ENCODE data around the gene SCGB1C1. TPM values are rescaled to one million over a fixed set of nuclear protein-coding genes. Genes with fewer than 3 reads are reported as not detected.

Gene SCGB1C1
- total and polyA plus RNA-seq, 4 donors, result not detected

DNA sequence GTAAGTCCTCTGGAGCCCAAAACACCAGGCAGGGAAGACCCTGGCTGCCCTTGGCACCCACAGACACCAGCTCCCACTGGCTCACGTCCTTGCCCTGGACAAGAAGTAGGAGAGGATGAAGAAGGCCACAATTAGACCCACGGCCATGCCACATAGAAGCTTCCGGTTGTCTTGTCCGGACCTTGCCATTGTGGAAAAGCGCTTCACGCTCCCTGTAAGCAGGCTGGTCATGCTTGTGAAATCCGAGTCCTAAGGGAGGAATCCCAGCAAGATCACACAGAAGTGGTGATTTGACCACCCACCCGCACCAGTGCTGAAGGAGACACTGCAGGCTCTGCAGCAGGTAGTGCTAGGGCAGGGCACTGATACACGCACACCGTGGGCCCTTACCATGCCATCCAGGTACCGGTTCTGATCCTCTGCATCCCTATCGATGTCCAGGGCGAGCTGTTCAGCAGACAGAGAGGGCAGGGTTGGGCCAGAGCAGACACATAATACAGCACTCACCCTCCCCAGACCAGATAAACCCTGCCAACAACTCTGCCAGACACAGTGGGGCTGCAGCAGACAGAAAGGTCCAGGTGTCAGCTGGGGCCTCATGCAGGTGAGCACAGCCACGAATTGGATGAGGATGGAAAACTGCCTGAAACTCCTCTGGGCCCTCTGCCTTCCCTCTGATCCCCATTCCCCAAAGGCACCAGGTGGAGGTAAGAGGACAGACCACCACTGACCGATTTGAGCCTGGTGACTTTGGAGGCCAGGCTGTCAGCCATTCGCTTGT, 12.5 kb downstream of the SCGB1C1 start:
- no peak overlapping the region for H3K27ac ChIP-seq (ENCODE audit: low read depth, low read length)
- no peak overlapping the region for H3K4me3 ChIP-seq (ENCODE audit: low read depth, low read length)
- 95% methylated on average over 15 of the region's 16 CpGs for WGBS (ENCODE audit: insufficient coverage)
- no peaks in the 10 kb centered on the region for H3K27me3 ChIP-seq (ENCODE audit: control insufficient read depth, insufficient read depth, low read length)
- H3K9me3 ChIP-seq (ENCODE audit: control insufficient read depth, insufficient read depth, low read length), result no peaks in the 10 kb centered on the region
- peaks cover 41% of the 10 kb centered on the region for H3K4me1 ChIP-seq (ENCODE audit: control insufficient read depth, insufficient read depth, low read length)
- DNase-seq (ENCODE audit: low read depth in 4 of 6, low spot score in 6 of 6), result no peak
- H3K36me3 ChIP-seq (ENCODE audit: control insufficient read depth, insufficient read depth, low read length), result peaks cover 57% of the 10 kb centered on the region

GRCh38 chr11:206002-206384, 13.1 kb downstream of the SCGB1C1 start:
- Histone ChIP-seq H3K27ac (ENCODE audit: low read depth, low read length) (no peak overlapping the region), H3K36me3 (ENCODE audit: control insufficient read depth, insufficient read depth, low read length) (peaks cover 57% of the 10 kb centered on the region), H3K4me3 (ENCODE audit: low read depth, low read length) (peak overlapping the region; percentile 98), H3K4me1 (ENCODE audit: control insufficient read depth, insufficient read depth, low read length) (peaks cover 45% of the 10 kb centered on the region), H3K27me3 (ENCODE audit: control insufficient read depth, insufficient read depth, low read length) (no peaks in the 10 kb centered on the region), H3K9me3 (ENCODE audit: control insufficient read depth, insufficient read depth, low read length) (no peaks in the 10 kb centered on the region)
- WGBS (ENCODE audit: insufficient coverage), result 87% methylated on average over 3 of the region's 7 CpGs
- DNase-seq (ENCODE audit: low read depth in 4 of 6, low spot score in 6 of 6), result no peak

DNA sequence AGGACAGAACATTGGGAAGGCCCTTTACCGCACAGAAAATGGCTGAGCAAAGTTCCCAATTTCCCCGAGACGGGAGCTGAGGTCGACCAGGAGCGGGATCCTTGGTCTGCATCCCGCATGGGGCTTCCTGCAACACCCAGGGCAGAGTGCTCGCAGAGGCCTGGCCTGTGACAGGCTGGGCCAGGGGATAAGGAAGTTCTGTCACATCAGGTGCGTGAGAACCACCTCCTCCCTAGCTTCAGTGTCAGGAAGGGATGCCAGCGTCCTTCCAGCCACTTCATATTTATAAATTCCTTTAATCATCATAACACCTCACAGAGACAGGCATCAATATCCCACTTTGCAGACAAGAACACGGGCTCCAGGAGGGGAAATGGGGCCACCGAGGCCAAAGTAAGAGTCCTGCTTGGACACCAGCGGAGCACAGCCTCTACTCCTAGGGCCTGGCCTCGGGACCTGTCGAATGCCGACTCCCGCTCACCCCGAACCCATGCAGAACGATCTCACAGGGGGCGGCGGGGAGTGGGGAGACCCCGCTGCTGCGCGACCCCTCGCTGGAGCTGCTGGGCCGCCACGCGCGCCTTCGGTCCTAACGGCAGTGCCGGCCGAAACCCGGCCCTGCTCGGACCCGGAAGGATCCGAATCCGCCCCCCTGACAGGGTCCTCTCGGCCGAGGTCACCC, 13.8 kb downstream of the SCGB1C1 start:
- Histone ChIP-seq H3K9me3 (ENCODE audit: control insufficient read depth, insufficient read depth, low read length) (no peaks in the 10 kb centered on the region), H3K4me1 (ENCODE audit: control insufficient read depth, insufficient read depth, low read length) (peaks cover 45% of the 10 kb centered on the region), H3K27ac (ENCODE audit: low read depth, low read length) (peak overlapping the region; percentile 100), H3K36me3 (ENCODE audit: control insufficient read depth, insufficient read depth, low read length) (peaks cover 61% of the 10 kb centered on the region), H3K4me3 (ENCODE audit: low read depth, low read length) (peak overlapping the region; percentile 98), H3K27me3 (ENCODE audit: control insufficient read depth, insufficient read depth, low read length) (no peaks in the 10 kb centered on the region)
- 10% methylated on average over 39 of the region's 39 CpGs for WGBS (ENCODE audit: insufficient coverage)
- peak in 1 of 6 donors; percentile 32 for DNase-seq (ENCODE audit: low read depth in 4 of 6, low spot score in 6 of 6)

DNA sequence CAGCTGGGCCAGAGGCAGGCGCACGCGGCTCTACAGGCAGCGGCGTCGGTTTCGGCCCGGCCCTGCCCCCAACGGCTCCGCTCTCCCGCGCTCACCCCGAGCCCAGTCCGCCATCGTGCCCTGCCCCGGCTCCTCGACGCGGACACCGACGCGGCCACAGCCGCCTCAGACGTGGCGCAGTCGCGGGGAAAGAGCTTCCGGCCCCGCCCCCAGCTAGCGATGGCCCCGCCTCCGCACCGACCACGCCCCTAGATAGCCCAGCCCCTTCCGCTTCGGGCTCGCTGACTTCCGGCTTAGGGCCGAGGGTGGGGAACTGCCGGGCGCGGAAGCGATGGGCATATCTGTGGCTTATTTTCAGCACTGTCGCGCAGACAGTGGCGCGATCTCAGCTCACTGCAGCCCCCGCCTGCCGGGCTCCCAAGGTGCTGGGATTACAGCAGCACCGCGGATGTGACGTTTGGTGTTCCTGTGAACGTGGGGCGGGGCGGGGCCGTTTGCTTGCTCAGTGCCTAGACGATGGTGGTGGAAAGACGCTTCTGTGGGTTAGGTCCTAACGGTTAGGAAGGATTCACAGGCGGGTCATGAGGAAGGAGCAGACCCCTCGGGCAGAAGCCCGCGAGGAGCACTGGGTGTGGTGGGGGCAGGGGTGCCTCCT, 14.5 kb downstream of the SCGB1C1 start, which contains the start of the genes BET1L and RIC8A:
Gene BET1L, minus strand, starts transcription at position 192 of the 655 bp plus-strand sequence. Its CDS starts 78 bp downstream, at position 114.
Gene RIC8A, plus strand, starts transcription at position 501 of the 655 bp plus-strand sequence. CDS start 1,147 bp downstream, outside the sequence.
- H3K4me1 ChIP-seq (ENCODE audit: control insufficient read depth, insufficient read depth, low read length), result peaks cover 45% of the 10 kb centered on the region
- peak; percentile 84 to 99 (median 93) for DNase-seq (ENCODE audit: low read depth in 4 of 6, low spot score in 6 of 6)
- H3K9me3 ChIP-seq (ENCODE audit: control insufficient read depth, insufficient read depth, low read length), result no peaks in the 10 kb centered on the region
- peaks cover 67% of the 10 kb centered on the region for H3K36me3 ChIP-seq (ENCODE audit: control insufficient read depth, insufficient read depth, low read length)
- peak within 1 kb of the TSS; percentile 98 for H3K4me3 ChIP-seq (ENCODE audit: low read depth, low read length)
- WGBS (ENCODE audit: insufficient coverage), result 0% methylated on average over 63 of the region's 63 CpGs
- H3K27ac ChIP-seq (ENCODE audit: low read depth, low read length), result peak within 1 kb of the TSS; percentile 100
- no peaks in the 10 kb centered on the region for H3K27me3 ChIP-seq (ENCODE audit: control insufficient read depth, insufficient read depth, low read length)

DNA sequence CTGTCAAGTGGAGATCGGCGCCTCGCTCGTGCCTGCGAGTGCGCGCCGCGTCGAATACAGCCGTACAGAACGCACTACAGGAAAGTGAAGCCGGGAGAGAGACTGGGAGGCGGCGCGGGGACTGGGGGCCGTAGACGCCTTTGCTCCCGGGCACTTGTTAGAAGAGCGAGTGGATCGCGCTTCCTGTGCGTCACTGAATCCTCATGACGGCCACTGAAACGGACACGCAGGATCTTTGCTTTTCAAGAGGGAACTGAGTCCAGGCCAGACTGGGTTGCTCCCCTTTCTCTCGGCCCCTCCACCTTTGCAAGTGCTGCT, 14.9 kb downstream of the SCGB1C1 start:
- DNase-seq (ENCODE audit: low read depth in 4 of 6, low spot score in 6 of 6), result no peak
- Histone ChIP-seq H3K4me1 (ENCODE audit: control insufficient read depth, insufficient read depth, low read length) (peaks cover 45% of the 10 kb centered on the region), H3K27ac (ENCODE audit: low read depth, low read length) (peak overlapping the region; percentile 100), H3K9me3 (ENCODE audit: control insufficient read depth, insufficient read depth, low read length) (no peaks in the 10 kb centered on the region), H3K27me3 (ENCODE audit: control insufficient read depth, insufficient read depth, low read length) (no peaks in the 10 kb centered on the region), H3K4me3 (ENCODE audit: low read depth, low read length) (peak overlapping the region; percentile 98), H3K36me3 (ENCODE audit: control insufficient read depth, insufficient read depth, low read length) (peaks cover 70% of the 10 kb centered on the region)
- WGBS (ENCODE audit: insufficient coverage), result 0% methylated on average over 27 of the region's 27 CpGs

DNA sequence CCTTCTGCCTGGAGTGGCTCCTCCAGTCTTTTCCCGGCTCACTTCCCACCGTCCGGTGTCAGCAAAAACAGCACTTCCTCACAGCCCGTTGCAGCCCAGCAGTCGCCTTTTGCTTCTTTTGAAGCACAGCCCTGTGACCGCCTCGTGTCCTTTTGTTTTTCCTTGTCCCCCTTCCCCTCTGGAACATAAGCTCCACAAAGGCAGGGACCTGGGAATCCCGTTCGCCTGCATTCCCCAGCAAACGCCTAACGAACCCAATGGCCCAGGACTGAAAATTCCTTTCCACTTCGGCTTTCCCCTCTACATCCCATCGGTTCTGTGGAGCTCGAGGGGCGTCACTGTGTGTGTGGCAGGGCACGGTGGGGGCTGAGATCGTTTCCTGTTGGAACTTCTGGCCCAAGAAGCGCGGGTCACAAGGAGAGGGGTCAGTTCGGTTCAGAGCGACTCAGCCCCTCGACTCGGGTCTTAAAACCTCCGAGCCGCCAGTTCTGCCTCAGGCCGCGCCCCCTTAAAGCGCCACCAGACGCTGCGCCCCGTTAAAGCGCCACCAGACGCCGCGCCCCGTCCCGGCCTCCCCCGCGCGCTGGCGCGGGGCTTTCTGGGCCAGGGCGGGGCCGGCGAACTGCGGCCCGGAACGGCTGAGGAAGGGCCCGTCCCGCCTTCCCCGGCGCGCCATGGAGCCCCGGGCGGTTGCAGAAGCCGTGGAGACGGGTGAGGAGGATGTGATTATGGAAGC, 15.5 kb downstream of the SCGB1C1 start:
- WGBS (ENCODE audit: insufficient coverage), result under 1% methylated on average over 48 of the region's 57 CpGs
- Histone ChIP-seq H3K27ac (ENCODE audit: low read depth, low read length) (peak overlapping the region; percentile 100), H3K36me3 (ENCODE audit: control insufficient read depth, insufficient read depth, low read length) (peaks cover 71% of the 10 kb centered on the region), H3K4me3 (ENCODE audit: low read depth, low read length) (peak overlapping the region; percentile 98), H3K27me3 (ENCODE audit: control insufficient read depth, insufficient read depth, low read length) (no peaks in the 10 kb centered on the region), H3K9me3 (ENCODE audit: control insufficient read depth, insufficient read depth, low read length) (no peaks in the 10 kb centered on the region), H3K4me1 (ENCODE audit: control insufficient read depth, insufficient read depth, low read length) (peaks cover 45% of the 10 kb centered on the region)
- peak in 5 of 6 donors; percentile 50 to 92 (median 76) for DNase-seq (ENCODE audit: low read depth in 4 of 6, low spot score in 6 of 6)

DNA sequence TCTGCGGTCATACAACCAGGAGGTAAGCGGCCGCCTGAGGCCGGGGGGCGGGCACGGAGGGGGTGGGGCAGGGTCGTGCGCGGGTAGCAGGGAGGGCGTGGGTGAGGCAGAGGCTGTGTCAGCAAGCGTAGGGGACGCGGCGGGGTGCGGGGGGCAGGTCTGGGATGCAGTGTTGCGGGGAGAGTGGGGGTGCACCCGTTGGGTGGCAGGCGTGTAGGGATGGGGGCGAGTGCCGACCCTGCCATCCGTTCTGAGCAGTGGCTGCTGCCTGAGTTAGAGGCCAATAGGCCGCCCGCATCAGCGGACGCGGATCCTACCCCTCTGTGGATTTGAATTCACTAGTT, 16.0 kb downstream of the SCGB1C1 start:
- Histone ChIP-seq H3K27me3 (ENCODE audit: control insufficient read depth, insufficient read depth, low read length) (no peaks in the 10 kb centered on the region), H3K4me3 (ENCODE audit: low read depth, low read length) (peak overlapping the region; percentile 98), H3K36me3 (ENCODE audit: control insufficient read depth, insufficient read depth, low read length) (peaks cover 71% of the 10 kb centered on the region), H3K27ac (ENCODE audit: low read depth, low read length) (peak overlapping the region; percentile 100), H3K4me1 (ENCODE audit: control insufficient read depth, insufficient read depth, low read length) (peaks cover 45% of the 10 kb centered on the region), H3K9me3 (ENCODE audit: control insufficient read depth, insufficient read depth, low read length) (no peaks in the 10 kb centered on the region)
- WGBS (ENCODE audit: insufficient coverage), result 0% methylated on average over 24 of the region's 26 CpGs
- no peak for DNase-seq (ENCODE audit: low read depth in 4 of 6, low spot score in 6 of 6)

DNA sequence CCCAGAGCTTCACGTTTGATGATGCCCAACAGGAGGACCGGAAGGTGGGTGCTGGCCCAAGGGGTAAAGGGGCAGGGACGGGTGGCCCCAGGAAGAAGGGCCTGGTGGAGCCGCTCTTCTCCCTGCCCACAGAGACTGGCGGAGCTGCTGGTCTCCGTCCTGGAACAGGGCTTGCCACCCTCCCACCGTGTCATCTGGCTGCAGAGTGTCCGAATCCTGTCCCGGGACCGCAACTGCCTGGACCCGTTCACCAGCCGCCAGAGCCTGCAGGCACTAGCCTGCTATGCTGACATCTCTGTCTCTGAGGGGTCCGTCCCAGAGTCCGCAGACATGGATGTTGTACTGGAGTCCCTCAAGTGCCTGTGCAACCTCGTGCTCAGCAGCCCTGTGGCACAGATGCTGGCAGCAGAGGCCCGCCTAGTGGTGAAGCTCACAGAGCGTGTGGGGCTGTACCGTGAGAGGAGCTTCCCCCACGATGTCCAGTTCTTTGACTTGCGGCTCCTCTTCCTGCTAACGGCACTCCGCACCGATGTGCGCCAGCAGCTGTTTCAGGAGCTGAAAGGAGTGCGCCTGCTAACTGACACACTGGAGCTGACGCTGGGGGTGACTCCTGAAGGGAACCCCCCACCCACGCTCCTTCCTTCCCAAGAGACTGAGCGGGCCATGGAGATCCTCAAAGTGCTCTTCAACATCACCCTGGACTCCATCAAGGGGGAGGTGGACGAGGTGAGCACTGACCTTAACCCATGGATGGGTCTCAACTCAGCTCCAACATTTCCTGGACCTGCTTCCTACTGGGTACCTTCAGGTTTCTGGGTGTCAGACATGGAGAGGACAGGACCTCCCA, 16.6 kb downstream of the SCGB1C1 start:
- peaks cover 71% of the 10 kb centered on the region for H3K36me3 ChIP-seq (ENCODE audit: control insufficient read depth, insufficient read depth, low read length)
- H3K27me3 ChIP-seq (ENCODE audit: control insufficient read depth, insufficient read depth, low read length), result no peaks in the 10 kb centered on the region
- H3K27ac ChIP-seq (ENCODE audit: low read depth, low read length), result no peak overlapping the region
- peaks cover 45% of the 10 kb centered on the region for H3K4me1 ChIP-seq (ENCODE audit: control insufficient read depth, insufficient read depth, low read length)
- 59% methylated on average over 26 of the region's 29 CpGs for WGBS (ENCODE audit: insufficient coverage)
- H3K4me3 ChIP-seq (ENCODE audit: low read depth, low read length), result peak overlapping the region; percentile 98
- DNase-seq (ENCODE audit: low read depth in 4 of 6, low spot score in 6 of 6), result no peak
- no peaks in the 10 kb centered on the region for H3K9me3 ChIP-seq (ENCODE audit: control insufficient read depth, insufficient read depth, low read length)

Data from spinal cord (tissue), 10 donors.